ENCODE results near the gene DIO1.

DIO1 gene

GRCh38 chr1:53945183-53945432 lies 51.1 kb downstream of the DIO1 start:
- Histone ChIP-seq H2BK120ac (ENCODE audit: low read depth, low read length) (peak overlapping the region; percentile 27), H3K4me1 (ENCODE audit: control insufficient read depth, insufficient read depth, low read depth, low read length) (peaks cover 12% of the 10 kb centered on the region), H3K27me3 (ENCODE audit: control insufficient read depth in 1 of 2, insufficient read depth in 1 of 2, low read length in 2 of 2) (no peaks in the 10 kb centered on the region), H2AK5ac (ENCODE audit: low read length, severe bottlenecking) (no peak overlapping the region), H3K79me1 (replicated peaks; ENCODE audit: low read length, poor library complexity, severe bottlenecking) (peaks cover 18% of the 10 kb centered on the region), H2AFZ (ENCODE audit: low read depth, low read length) (peak overlapping the region; percentile 43), H3K18ac (ENCODE audit: low read depth in 1 of 2, low read length in 2 of 2) (peak overlapping the region; percentile 82 to 86), H2BK5ac (ENCODE audit: low read depth, low read length, poor library complexity, severe bottlenecking) (no peak overlapping the region), H3K9me3 (ENCODE audit: control insufficient read depth, low read length) (no peaks in the 10 kb centered on the region), H2BK15ac (ENCODE audit: low read depth, poor library complexity, severe bottlenecking) (peak overlapping the region; percentile 99), H3K36me3 (ENCODE audit: control insufficient read depth in 1 of 2, insufficient read depth in 2 of 2, low read depth in 1 of 2, low read length in 2 of 2) (peaks cover 3 to 11% of the 10 kb centered on the region in 2 experiments), H4K91ac (ENCODE audit: low read length) (peak overlapping the region; percentile 57), H3K14ac (ENCODE audit: low read length in 2 of 2) (peak overlapping the region in 1 of 2 experiments; percentile 50), H2BK12ac (ENCODE audit: low read length in 2 of 2) (no peak overlapping the region), H3K9ac (ENCODE audit: low read length) (peak overlapping the region; percentile 97), H3K4me2 (ENCODE audit: low read length, poor library complexity, severe bottlenecking) (peak overlapping the region; percentile 80), H4K8ac (ENCODE audit: low read length) (peak overlapping the region; percentile 91), H3K4ac (ENCODE audit: low read depth in 1 of 2, low read length in 2 of 2) (no peak overlapping the region), H3K4me3 (ENCODE audit: insufficient read depth in 1 of 2, low read depth in 1 of 2, low read length in 2 of 2) (peak overlapping the region; percentile 92 to 96), H3K23ac (ENCODE audit: low read length in 2 of 2) (peak overlapping the region in 1 of 2 experiments; percentile 10), H3K27ac (ENCODE audit: low read length, poor library complexity, severe bottlenecking) (peak overlapping the region; percentile 75)
- no peak for DNase-seq
- 0% methylated on average over 13 of the region's 16 CpGs for WGBS

DNA sequence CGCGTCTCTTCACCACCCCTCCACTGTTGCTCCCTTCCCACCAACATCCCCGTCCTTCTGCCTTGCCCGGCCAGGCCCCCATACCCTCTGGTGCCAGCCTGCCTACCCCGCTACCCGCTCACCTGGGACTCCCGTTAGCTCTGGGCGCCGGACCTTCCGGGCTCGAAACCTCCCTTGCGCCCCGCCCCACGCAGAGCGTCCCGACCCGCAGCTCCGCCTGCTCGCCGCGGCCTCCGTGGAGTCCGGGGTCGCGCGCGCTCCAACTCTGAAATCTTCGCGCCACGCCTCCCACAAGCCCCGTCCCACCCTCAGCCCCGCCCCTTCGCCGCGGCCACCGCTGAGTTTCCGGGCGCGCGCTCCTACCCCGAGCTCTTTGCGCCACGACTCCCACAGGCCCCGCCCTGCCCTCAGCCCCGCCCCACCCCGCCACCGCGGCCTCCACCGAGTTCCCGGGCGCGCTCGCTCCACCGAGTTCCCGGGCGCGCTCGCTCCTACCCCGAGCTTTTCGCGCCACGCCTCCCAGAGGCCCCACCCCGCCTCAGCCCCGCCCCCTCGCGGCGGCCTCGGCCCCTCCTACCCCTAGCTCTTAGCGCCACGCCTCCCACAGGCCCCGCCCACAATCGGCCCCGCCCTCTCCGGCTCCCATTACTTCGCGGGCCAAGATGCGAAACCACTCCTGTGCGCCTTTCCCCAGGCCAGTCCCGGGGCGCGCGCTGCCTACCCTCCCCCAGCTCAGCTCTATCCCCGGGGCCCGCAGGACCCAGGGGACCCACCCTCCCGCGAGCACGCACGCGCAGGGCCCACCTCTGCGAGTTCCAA lies 51.7 kb downstream of the DIO1 start, which contains the start of gene IFT25:
Gene IFT25 (minus strand): TSS at position 267 of the 819 bp plus-strand sequence. CDS start 5,617 bp downstream, outside the sequence.
- Histone ChIP-seq H2AK5ac (ENCODE audit: low read length, severe bottlenecking) (peak within 1 kb of the TSS; percentile 25), H3K9me3 (ENCODE audit: control insufficient read depth, low read length) (no peaks in the 10 kb centered on the region), H3K27ac (ENCODE audit: low read length, poor library complexity, severe bottlenecking) (peak within 1 kb of the TSS; percentile 75), H2AFZ (ENCODE audit: low read depth, low read length) (peak within 1 kb of the TSS; percentile 95), H2BK15ac (ENCODE audit: low read depth, poor library complexity, severe bottlenecking) (peak within 1 kb of the TSS; percentile 99), H3K18ac (ENCODE audit: low read depth in 1 of 2, low read length in 2 of 2) (peak within 1 kb of the TSS; percentile 82 to 99), H3K9ac (ENCODE audit: low read length) (peak within 1 kb of the TSS; percentile 97), H3K79me1 (replicated peaks; ENCODE audit: low read length, poor library complexity, severe bottlenecking) (peaks cover 19% of the 10 kb centered on the region), H3K4ac (ENCODE audit: low read depth in 1 of 2, low read length in 2 of 2) (peak within 1 kb of the TSS; percentile 52 to 83), H3K4me3 (ENCODE audit: insufficient read depth in 1 of 2, low read depth in 1 of 2, low read length in 2 of 2) (peak within 1 kb of the TSS; percentile 92 to 96), H4K91ac (ENCODE audit: low read length) (peak within 1 kb of the TSS; percentile 70), H3K36me3 (ENCODE audit: control insufficient read depth in 1 of 2, insufficient read depth in 2 of 2, low read depth in 1 of 2, low read length in 2 of 2) (peaks cover 3 to 11% of the 10 kb centered on the region in 2 experiments), H2BK5ac (ENCODE audit: low read depth, low read length, poor library complexity, severe bottlenecking) (peak within 1 kb of the TSS; percentile 86), H2BK120ac (ENCODE audit: low read depth, low read length) (peak within 1 kb of the TSS; percentile 76), H3K14ac (ENCODE audit: low read length in 2 of 2) (peak within 1 kb of the TSS in 1 of 2 experiments; percentile 97), H3K4me2 (ENCODE audit: low read length, poor library complexity, severe bottlenecking) (peak within 1 kb of the TSS; percentile 87), H3K4me1 (ENCODE audit: control insufficient read depth, insufficient read depth, low read depth, low read length) (peaks cover 13% of the 10 kb centered on the region), H4K8ac (ENCODE audit: low read length) (peak within 1 kb of the TSS; percentile 91), H3K23ac (ENCODE audit: low read length in 2 of 2) (peak within 1 kb of the TSS in 1 of 2 experiments; percentile 10), H2BK12ac (ENCODE audit: low read length in 2 of 2) (peak within 1 kb of the TSS in 1 of 2 experiments; percentile 86), H3K27me3 (ENCODE audit: control insufficient read depth in 1 of 2, insufficient read depth in 1 of 2, low read length in 2 of 2) (no peaks in the 10 kb centered on the region)
- WGBS = 1% methylated on average over 53 of the region's 90 CpGs
- peak; percentile 96 for DNase-seq

DNA sequence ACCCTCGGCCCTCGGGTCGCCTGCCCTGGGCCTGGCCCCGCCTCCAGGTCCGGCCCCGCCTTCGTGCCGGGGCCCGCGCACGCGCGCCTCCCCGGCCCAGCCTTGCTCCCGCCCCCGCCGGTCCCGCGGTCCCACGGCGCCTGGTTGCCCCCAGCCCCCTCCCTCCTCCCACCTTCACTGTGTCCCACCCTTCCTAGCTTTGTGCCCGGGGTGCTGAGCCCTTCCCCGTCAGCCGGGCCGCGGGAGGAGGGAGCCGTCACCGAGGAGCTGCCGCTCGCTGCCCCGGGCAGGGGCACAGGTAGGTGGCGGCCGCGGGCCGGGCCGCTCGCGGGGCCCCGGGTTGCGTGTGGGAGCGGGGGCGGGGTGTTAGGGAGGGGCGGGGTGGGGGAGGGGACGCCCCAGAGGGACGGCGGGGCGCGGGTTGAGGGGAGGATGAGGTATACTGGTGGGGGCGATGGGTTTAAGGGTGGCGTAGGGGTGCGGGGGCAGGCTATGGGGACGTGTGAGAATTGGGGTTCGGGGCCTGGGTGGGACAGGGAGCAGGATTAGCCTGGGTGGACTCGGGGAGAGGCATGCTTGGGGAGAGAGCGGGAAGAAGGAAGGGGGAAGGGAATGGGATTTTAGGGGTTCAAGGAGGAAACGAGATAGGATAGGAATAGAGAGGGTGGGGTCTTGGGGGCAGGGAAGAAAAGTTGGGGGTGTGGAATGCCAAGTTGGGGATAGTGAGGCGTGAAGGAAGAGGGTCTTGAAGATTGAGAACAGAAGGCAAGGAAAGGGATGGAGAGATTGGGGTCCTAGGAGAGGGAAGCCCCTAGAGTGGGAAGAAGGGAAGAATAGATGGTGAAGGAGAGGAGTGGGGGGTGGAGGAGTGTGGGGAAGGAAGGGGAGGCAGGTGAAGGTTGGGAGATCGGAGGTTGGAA lies 52.5 kb downstream of the DIO1 start, which contains the start of gene LRRC42:
Gene LRRC42 (plus strand): TSS at position 99 of the 920 bp plus-strand sequence. CDS start 5,650 bp downstream, outside the sequence.
- H3K4me3 ChIP-seq (ENCODE audit: insufficient read depth in 1 of 2, low read depth in 1 of 2, low read length in 2 of 2) = peak within 1 kb of the TSS; percentile 92 to 96
- no peak for DNase-seq

More for the DNA sequence above, 52.5 kb downstream of the DIO1 start, which contains the start of gene LRRC42:
- H3K23ac ChIP-seq (ENCODE audit: low read length in 2 of 2) = peak within 1 kb of the TSS in 1 of 2 experiments; percentile 91
- H3K9ac ChIP-seq (ENCODE audit: low read length) = peak within 1 kb of the TSS; percentile 97
- H3K27ac ChIP-seq (ENCODE audit: low read length, poor library complexity, severe bottlenecking) = peak within 1 kb of the TSS; percentile 75
- H2AFZ ChIP-seq (ENCODE audit: low read depth, low read length) = peak within 1 kb of the TSS; percentile 95
- peak within 1 kb of the TSS; percentile 76 for H2BK120ac ChIP-seq (ENCODE audit: low read depth, low read length)
- 3% methylated on average over 30 of the region's 58 CpGs for WGBS
- peaks cover 4 to 11% of the 10 kb centered on the region in 2 experiments for H3K36me3 ChIP-seq (ENCODE audit: control insufficient read depth in 1 of 2, insufficient read depth in 2 of 2, low read depth in 1 of 2, low read length in 2 of 2)
- peak within 1 kb of the TSS; percentile 82 to 99 for H3K18ac ChIP-seq (ENCODE audit: low read depth in 1 of 2, low read length in 2 of 2)
- no peaks in the 10 kb centered on the region for H3K27me3 ChIP-seq (ENCODE audit: control insufficient read depth in 1 of 2, insufficient read depth in 1 of 2, low read length in 2 of 2)
- peak within 1 kb of the TSS; percentile 86 for H2BK5ac ChIP-seq (ENCODE audit: low read depth, low read length, poor library complexity, severe bottlenecking)
- peak within 1 kb of the TSS in 1 of 2 experiments; percentile 86 for H2BK12ac ChIP-seq (ENCODE audit: low read length in 2 of 2)
- H3K79me1 ChIP-seq (replicated peaks; ENCODE audit: low read length, poor library complexity, severe bottlenecking) = peaks cover 20% of the 10 kb centered on the region
- peak within 1 kb of the TSS; percentile 70 for H4K91ac ChIP-seq (ENCODE audit: low read length)
- peak within 1 kb of the TSS; percentile 91 for H4K8ac ChIP-seq (ENCODE audit: low read length)
- peaks cover 13% of the 10 kb centered on the region for H3K4me1 ChIP-seq (ENCODE audit: control insufficient read depth, insufficient read depth, low read depth, low read length)
- no peaks in the 10 kb centered on the region for H3K9me3 ChIP-seq (ENCODE audit: control insufficient read depth, low read length)
- peak within 1 kb of the TSS; percentile 99 for H2BK15ac ChIP-seq (ENCODE audit: low read depth, poor library complexity, severe bottlenecking)
- peak within 1 kb of the TSS; percentile 87 for H3K4me2 ChIP-seq (ENCODE audit: low read length, poor library complexity, severe bottlenecking)
- peak within 1 kb of the TSS in 1 of 2 experiments; percentile 86 for H3K4ac ChIP-seq (ENCODE audit: low read depth in 1 of 2, low read length in 2 of 2)
- peak within 1 kb of the TSS; percentile 62 for H2AK5ac ChIP-seq (ENCODE audit: low read length, severe bottlenecking)
- peak within 1 kb of the TSS in 1 of 2 experiments; percentile 97 for H3K14ac ChIP-seq (ENCODE audit: low read length in 2 of 2)

Data from mesenchymal stem cell (in vitro differentiated cells and primary cell).